Activated CD4-positive, alpha-beta T cell treated with anti-CD3 and anti-CD28 coated beads, Interleukin-2, Interleukin-4, amounts not matched to agents 100 ng/mL and 50 ng/mL, durations not matched to agents 16 hours and 8 hours (primary cell): ENCODE measurements around the gene NECAP2.
"Not testable (repeated sequence)": the region's sequence is repeated elsewhere in the genome, so short reads cannot be mapped to it uniquely, and the experiment has no call there.

Source experiments
- DNase-seq: peaks from one replicate; pipeline ENCODE4 v3.0.0-alpha.2; 2020; ENCODE audit warnings: low spot score

The NECAP2 gene

DNA sequence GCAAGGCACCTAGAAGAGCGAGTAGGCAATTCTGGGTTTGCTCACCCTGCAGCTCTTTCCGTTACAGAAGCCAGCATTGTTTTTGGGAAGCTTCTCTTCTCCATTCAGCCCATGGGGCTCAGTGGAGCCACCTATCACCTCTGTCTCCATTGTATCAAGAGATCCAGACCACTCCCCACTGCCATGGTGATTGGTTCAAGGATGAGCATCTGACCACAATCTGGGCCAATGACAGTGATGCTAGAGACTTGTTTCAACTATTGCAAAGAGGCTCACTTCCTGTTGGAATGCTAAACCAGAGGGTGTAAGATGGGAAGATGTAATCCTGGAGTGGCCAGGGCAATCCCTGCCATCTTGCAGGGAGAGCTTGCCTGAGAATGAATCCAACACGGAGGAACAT lies 9.9 kb upstream of the NECAP2 start:
- no peak for DNase-seq

DNA sequence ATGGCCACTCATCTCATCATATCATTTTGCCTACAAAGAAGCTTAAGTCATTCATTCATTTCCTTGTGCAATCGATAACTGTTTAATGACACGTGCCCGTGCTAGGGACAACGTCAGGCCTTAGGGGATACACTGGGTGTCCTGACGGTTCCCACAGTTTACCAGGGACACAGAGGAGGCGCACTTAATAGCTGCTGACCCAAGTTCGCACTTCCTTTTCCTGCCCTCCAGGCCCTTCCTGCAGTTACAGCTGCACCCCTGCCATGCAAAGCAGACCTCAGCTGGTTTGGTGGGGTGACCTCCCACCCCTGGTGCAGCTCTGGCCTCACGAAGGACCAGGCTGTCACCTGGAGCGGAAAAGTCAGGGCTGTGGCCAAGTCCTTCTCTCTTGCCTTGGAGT lies 7.5 kb upstream of the NECAP2 start:
- no peak for DNase-seq

DNA sequence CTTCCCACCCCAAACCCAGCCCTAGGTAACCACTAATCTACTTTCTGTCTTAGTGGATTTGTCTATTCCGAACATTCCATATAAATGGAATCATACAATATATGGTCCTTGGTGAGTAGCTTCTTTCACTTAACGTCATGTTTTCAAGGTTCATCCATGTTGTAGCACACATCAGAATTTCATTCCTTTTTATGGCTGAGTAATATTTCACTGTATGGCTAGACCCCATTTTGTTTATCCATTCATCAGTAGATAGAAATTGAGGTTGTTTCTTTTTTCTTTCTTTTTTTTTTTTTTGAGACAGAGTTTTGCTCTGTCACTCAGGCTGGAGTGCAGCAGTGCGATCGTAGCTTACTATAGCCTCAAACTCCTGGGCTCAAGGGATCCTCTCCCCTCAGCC lies 6.5 kb upstream of the NECAP2 start:
- no peak for DNase-seq

DNA sequence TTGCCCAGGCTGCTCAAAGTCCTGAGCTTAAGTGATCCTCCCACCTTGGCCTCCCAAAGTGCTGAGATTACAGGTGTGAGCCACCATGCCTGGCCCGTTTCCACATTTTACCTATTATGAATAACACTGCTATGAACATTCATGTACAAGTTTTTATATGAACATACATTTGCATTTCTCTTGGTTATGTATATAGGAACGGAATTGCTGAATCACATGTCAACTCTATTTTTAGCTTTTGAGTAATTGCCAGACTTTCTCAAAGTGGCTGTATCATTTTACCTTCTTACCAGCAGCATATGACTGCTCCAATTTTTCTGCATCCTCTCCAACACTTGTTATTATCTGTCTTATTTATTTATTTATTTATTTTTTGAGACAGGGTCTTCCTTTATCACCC lies 6.0 kb upstream of the NECAP2 start:
- DNase-seq: no peak

DNA sequence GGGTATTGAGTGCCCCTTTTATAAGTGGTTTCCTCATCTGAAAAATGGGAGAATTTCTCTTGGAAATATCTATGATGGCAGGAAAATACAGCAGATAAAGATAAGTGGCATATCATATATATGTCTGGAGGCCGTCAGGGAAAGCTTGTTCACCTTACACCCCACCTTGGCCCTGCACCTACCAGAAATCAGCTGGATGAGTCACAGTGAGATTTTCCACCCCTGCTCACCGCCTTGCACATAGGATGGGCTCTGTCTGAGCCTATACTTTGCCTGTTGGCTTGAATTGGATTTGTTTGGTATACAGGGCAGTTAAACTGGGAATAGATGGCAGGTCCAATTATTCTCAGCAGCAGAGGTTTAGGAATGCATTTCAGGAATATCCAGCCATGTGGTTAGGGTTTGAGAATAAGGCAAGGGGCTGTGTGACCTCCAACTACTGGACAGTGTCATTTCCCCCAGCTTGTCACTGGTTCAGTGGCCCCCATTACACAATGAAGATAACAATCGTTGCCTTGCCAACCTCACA lies 3.5 kb upstream of the NECAP2 start, which contains the start of gene SPATA21:
SPATA21 (minus strand) TSS at position 479 of the 529 bp plus-strand sequence. CDS start 6,053 bp downstream, outside the sequence.
- no peak for DNase-seq

DNA sequence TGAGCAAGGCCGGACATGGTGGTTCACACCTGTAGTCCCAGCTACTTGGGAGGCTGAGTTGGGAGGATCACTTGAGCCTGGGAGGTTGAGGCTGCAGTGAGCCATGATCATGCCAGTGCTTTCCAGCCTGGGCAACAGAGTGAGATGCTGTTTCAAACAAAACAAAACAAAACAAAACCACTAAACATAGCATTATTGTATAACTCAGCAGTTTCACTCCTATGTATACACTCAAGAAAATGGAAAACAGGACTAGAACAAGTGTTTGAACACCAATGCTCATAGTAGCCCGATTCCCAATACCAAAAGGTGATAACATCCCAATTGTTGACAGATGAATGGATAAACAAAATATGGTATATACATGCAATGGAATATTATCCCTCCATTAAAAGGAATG lies 2.0 kb upstream of the NECAP2 start:
- DNase-seq: no peak

DNA sequence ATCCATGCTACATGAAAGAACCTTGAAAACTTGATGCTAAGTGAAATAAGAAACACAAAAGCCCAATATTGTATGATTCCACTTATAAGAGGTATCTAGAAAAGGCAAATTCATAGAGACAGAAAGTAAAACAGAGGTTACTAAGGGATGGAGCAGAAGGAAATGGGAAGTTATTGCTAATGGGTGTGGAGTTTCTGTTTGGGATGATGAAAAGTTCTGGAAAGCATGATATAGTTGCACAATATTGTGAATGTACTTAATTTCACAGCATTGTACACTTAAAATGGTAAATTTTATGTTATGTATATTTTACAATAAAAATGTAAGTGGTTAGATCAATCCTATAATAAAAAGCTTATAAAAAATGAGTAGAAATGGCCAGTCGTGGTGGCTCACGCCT lies 1.6 kb upstream of the NECAP2 start:
- DNase-seq: no peak

DNA sequence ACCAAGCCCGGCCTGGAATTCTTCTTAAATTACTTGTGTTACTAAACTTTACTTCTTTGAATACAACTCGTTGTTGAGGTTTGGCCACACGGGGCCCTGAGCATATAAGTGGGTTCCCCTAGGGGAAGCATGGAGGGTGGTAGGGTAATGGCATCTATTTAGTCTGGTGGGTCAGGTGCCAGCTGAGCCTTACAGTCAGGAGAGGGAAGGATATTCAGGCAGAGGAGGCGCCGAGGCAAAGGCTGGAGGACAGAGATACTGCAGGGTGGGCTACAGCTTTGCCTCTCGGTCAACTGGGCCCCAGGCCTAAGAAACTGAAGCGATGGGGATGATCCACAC lies 424 bp upstream of the NECAP2 start:
- no peak for DNase-seq

DNA sequence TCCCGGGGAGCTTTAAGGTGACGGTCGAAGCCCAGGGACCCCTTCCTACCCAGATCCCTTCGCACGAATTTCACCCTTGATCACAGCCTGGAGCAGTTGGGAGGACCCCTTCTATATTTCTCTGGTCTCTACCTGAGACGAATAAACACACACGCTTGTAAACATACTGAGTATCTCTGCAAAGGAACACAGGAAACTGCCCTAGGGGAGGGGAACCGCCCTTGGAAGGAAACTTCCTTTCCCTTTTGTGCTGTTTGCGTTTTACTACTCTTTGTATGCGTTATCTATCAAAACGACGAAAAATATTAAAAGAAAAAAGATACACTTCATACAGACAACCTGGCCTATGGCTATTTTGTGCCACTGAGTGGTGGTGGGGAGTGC lies 750 bp downstream of the NECAP2 start:
- DNase-seq: no peak

DNA sequence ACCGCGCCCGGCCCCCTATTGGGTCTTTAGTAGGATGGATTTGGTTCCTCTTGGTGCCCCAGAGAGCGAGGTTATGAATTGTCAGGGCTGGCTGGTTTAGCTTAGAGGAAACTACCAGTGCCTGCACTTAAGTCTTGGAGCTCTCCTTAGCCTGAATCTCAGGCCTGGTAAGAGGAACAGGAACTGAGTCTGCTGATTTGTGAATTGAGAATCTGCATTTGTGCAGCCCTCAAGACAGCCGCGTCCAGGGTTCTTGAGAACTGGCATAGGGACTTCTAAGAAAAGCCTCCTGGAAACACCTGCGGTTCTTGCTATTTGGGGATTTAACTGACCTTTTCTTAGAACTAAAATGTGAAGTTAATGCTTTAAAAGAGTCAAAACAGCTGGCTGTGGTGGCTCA lies 1.7 kb downstream of the NECAP2 start:
- DNase-seq: peak; percentile 24

DNA sequence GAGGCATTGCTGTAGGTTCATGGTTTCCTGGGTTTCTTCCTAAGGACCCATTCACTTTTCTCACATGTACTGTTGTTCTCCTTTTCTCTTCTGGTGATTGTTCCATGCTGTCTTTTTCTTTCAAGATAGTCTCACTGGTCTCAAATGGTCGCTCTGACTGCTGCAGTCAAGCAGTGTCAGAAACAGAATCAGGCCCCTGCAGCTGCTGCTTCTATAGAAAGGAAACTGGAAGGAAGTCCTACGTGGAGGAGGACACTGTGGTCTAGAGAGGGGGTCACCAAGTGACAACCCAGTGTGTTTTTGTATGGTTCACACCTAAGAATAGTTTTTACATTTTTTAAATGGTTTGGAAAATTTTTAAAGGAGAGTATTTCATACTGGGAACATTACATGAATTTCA lies 2.4 kb downstream of the NECAP2 start:
- no peak for DNase-seq

DNA sequence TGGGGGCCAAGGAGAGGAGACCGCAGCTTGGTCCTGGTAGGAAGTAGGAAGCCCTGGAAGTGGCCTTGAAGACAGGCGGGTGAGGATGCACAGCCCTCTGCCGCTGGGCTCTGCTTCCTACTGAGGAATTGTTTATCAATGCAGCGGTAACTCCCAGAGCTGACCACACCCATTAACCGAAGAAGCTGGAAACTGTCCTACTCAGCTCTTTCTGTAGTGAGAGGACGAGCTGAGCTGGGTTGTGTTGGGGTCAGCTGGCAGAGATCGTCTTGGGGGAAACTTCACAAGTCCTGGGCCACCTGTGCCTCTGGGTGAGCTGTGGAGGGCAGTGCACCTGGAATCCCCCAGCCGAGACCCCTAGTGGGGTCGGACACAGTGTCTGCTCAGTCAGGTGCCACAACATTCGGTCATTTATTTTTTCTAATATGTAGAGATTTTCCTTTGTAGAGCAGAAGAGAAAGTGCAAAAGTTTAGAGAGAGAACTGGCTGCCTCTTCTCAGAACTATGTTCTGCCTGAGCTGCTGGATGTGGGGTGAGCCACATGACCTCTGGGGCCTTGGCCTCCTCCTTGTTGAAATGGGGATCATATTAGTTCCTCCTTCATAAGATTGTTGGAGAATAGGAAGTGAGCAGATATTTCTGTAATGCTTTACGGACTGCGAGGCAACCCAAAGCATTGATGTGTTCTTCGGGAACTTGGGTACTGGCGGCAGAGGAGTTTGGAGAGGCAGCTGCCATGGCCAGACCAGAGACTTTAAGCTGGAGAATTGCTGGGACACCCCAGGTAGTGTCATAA lies 3.6 kb downstream of the NECAP2 start:
- no peak for DNase-seq

DNA sequence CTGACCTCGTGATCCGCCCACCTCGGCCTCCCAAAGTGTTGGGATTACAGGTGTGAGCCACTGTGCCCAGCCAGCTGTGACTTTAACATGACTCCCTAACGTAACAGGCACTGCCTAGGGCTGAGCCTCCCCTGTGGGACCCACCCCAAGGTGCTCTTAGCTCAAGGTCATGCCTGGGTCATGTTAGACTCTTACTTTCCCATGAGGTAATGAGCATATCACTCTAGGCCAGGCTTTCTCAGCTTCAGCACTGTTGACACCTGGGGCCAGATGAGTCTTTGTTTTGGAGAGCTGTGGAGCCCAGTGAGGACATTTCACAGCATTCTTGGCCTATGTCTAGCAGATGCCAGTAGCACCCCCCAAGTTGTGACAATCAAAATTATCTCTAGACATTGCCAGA lies 4.5 kb downstream of the NECAP2 start:
- no peak for DNase-seq

DNA sequence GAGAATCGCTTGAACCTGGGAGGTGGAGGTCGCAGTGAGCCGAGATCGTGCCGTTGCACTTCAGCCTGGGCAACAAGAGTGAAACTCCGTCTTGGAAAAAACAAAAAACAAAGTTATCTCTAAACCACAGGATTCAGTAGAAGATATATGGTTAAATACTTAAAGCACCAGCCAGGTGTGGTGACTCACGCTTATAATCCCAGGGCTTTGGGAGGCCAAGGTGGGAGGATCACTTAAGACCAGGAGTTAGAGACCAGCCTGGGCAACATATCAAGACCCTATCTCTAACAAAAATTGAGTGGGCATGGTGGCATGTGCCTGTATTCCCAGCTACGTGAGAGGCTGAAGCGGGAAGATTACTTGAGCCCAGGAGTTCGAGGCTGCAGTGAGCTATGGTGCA lies 5.6 kb downstream of the NECAP2 start:
- DNase-seq: no peak

DNA sequence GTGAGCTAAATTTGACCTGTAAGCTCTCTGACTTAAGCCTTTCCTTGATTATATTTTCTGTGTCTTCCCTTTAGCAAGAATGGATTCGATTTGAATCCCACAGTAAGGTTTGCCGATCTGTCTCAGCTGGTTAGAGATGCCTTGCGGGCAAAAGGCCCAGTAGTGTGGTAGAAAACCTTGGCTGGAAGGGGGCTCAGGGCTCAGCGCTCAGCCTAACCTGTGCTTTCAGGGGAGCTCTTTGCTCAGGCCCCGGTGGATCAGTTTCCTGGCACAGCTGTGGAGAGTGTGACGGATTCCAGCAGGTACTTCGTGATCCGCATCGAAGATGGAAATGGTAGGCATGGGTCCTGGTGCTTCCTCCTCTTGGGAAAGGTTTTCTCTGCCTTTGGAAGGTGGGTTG lies 7.1 kb downstream of the NECAP2 start:
- no peak for DNase-seq

DNA sequence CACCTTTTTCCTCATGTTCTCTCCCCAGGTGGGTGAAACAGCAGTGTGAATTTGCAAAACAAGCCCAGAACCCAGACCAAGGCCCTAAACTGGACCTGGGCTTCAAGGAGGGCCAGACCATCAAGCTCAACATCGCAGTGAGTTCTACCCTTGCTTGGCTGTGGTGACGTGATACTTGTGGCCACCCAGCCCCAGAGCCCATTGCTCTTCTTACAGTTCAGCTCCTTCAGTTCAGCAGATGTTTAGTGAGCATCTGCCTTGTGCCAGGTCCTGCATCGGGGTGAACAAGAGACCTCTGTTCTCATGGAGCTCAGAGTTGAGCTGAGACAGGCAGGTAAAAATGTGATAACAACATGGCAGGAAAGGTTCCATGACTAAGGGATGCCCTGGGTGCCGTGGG lies 8.5 kb downstream of the NECAP2 start:
- no peak for DNase-seq

DNA sequence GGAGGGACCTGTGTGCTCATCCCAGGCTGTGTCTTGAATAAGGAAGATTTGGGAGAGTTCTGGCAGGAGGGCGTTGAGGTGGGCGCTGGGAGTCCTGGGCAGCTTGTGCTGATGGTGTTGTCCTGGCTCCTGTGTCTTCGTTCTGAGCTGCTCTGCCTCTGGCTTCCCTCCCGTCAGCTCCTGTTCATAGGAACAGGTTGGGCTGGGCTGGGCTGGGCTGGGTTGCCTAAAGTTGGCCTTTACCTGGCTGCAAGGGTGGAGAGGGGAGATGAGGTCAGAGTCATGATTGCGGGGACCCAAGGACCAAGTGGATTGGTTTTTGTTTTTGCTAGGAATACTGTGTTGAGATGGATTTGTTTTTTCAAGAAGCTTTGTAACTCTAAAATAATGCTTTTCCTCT lies 9.1 kb downstream of the NECAP2 start:
- DNase-seq: no peak

DNA sequence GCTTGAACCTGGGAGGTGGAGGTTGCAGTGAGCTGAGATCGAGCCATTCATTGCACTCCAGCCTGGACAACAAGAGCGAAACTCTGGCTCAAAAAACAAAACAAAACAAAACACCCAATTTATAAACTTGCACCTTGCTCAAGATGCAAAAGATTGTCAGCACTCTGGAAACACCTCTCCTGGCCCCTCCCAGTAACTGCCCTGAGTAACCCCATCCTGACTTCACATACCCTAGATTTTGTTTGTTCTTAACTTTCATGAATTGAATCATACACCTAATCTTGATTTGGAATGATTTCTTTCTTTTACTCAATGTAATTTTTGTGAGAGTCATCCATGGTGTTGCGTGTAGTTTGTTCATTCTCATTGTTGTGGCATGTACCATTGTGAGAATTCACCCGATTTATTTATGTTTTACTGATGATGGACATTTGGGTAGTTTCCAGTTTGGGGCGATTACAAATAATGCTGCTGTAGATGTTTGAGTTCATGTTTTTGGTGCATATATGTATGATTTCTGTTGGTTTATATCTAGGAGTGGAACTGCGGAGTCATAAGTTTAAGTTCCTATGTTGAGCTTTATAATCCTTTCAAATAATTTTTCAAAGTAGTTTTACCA lies 10.4 kb downstream of the NECAP2 start:
- no peak for DNase-seq

DNA sequence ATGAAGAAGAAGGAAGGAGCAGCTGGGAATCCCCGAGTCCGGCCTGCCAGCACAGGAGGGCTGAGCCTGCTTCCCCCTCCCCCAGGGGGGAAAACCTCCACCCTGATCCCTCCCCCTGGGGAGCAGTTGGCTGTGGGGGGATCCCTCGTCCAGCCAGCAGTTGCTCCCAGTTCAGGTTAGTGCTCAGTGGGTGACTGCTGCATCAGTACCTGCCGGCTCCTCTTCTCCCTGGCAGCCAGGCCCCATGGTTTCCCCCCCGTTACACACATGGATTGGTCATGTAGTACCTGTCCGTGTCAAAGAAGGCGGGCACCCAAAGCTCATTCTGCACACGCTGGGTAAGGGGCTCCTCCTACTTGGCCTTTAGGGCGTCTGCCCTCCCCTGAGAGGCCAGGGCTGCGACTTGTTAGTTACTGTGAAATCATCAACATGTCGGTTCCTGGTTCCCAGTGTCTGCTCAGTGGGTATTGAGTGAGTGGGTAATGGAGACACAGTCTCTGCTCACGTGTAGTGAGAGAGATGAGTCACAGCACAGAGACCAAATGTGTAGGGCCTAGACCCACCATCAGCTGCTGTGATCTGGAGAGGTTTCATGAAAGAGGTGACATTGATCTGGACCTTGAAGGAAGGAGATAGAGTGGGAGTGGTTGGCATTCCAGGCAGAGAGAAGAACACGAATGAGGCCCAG lies 11.5 kb downstream of the NECAP2 start:
- DNase-seq: no peak

DNA sequence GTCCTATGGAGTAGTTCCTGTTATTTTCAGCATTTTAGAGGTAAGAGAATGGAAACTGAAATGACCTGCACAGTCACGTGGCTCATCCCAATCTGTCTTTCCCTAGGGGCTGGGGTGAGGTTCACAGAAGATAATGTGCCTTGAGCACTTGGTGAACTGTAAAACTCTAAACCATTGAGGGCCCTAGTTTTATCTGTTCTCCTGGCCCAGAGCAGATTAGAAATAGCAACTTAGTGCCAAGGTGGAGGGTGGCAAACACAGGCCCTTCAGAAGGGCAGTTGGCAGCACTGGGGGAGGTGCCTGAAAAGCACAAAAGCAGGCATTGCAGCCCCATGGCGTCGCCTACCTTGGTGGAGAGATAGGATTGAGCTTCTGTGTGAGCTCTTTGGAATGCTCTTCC lies 14.4 kb downstream of the NECAP2 start:
- not testable (repeated sequence) for DNase-seq

DNA sequence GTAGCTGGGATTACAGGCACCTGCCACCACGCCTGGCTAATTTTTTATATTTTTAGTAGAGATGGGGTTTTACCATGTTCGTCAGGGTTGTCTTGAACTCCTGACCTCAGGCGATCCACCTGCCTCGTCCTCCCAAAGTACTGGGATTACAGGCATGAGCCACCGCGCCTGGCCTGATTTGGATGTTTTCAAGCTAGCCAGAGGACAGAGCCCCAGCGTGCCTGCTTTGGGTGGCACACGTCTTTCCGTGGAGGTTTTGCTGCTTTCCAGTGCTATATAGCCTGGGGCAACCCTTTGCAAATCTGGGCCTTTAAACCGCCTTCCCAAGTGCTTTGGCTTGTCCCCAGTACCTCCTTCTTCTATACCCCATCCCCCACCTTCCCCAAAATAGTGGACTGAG lies 15.6 kb downstream of the NECAP2 start:
- DNase-seq: not testable (repeated sequence)

DNA sequence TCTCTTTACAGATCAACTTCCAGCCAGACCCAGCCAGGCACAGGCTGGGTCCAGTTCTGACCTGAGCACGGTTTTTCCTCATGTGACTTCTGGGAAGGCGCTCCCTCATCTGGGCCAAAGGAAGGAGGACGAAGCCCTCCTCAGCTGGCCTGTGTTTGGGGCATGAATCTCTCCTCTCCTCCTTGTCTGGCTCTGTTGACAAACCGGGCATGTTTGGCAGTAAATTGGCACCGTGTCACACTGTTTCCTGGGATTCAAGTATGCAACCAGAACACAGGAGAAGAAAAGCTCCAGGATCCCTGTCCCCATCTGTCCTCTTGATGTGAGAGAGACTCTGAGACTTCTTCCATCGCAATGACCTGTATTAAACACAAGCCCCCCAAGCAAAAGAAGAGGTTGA lies 18.3 kb downstream of the NECAP2 start:
- DNase-seq: no peak

DNA sequence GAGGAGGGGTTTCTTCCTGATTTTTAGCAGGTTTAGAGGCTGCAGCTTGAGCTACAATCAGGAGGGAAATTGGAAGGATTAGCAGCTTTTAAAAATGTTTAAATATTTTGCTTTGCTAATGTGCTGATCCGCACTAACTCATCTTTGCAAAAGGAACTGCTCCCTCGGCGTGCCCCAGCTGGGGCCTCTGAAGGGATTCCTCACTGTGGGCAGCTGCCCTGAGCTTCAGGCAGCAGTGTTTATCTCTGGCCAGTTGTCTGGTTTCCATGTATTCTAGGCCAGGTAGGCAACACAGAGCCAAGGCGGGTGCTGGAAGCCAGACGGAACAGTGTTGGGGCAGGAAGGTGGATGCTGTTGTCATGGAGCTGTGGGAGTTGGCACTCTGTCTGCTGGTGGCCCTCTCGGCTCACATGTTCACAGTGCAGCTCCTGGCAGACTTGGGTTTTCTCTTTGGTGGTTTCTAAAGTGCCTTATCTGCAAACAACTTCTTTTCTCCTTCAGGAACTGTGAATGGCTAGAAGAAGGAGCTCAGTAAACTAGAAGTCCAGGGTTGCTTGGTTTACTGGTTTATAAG lies 18.9 kb downstream of the NECAP2 start:
- DNase-seq: no peak
